ENCODE measurements around the gene BAG3.
"Not testable (repeated sequence)": the region's sequence is repeated elsewhere in the genome, so short reads cannot be mapped to it uniquely, and the experiment has no call there.

The BAG3 gene

GRCh38 chr10:119701861-119702260 is 50.7 kb downstream of the BAG3 start:
- Histone ChIP-seq H3K4me3 (ENCODE audit: low read length) (no peak overlapping the region), H3K9ac (ENCODE audit: low read depth, low read length) (no peak overlapping the region)
- 62% methylated on average over 7 of the region's 7 CpGs for WGBS

GRCh38 chr10:119702583-119702982 is 51.4 kb downstream of the BAG3 start:
- no peak overlapping the region for H3K27ac ChIP-seq (ENCODE audit: low read depth, low read length)
- H3K27me3 ChIP-seq (ENCODE audit: insufficient read depth, low read length): no peaks in the 10 kb centered on the region
- no peak overlapping the region for H3K9ac ChIP-seq (ENCODE audit: low read depth, low read length)
- no peaks in the 10 kb centered on the region for H3K36me3 ChIP-seq (ENCODE audit: insufficient read depth, low read length)
- peaks cover 7% of the 10 kb centered on the region for H3K4me1 ChIP-seq (ENCODE audit: insufficient read depth, low read length)
- H3K9me3 ChIP-seq (ENCODE audit: insufficient read depth, low read depth, low read length): peaks cover 10% of the 10 kb centered on the region; the same call in 1 of the 2 replicates
- H3K4me3 ChIP-seq (ENCODE audit: low read length): no peak overlapping the region
- 92% methylated on average over 2 of the region's 2 CpGs for WGBS

More at GRCh38 chr10:119701861-119702260, 50.7 kb downstream of the BAG3 start:
- H3K27ac ChIP-seq (ENCODE audit: low read depth, low read length): no peak overlapping the region
- H3K9me3 ChIP-seq (ENCODE audit: insufficient read depth, low read depth, low read length): 0 out of 2 replicates have a peak, but pooled peaks cover 3% of the 10 kb centered on the region
- no peaks in the 10 kb centered on the region for H3K27me3 ChIP-seq (ENCODE audit: insufficient read depth, low read length)
- peaks cover 7% of the 10 kb centered on the region for H3K4me1 ChIP-seq (ENCODE audit: insufficient read depth, low read length)
- H3K36me3 ChIP-seq (ENCODE audit: insufficient read depth, low read length): no peaks in the 10 kb centered on the region

- Histone ChIP-seq H3K36me3 (ENCODE audit: insufficient read depth, low read length) (no peaks in the 10 kb centered on the region), H3K9ac (ENCODE audit: low read depth, low read length) (no peak overlapping the region), H3K4me3 (ENCODE audit: low read length) (no peak overlapping the region), H3K27me3 (ENCODE audit: insufficient read depth, low read length) (no peaks in the 10 kb centered on the region), H3K9me3 (ENCODE audit: insufficient read depth, low read depth, low read length) (peaks cover 11% of the 10 kb centered on the region; the same call in 1 of the 2 replicates), H3K27ac (ENCODE audit: low read depth, low read length) (no peak overlapping the region), H3K4me1 (ENCODE audit: insufficient read depth, low read length) (peaks cover 7% of the 10 kb centered on the region)
- 97% methylated on average over 6 of the region's 9 CpGs for WGBS
These were observed 52.8 kb downstream of the BAG3 start for GRCh38 chr10:119703903-119704508.

- Histone ChIP-seq H3K27me3 (ENCODE audit: insufficient read depth, low read length) (no peaks in the 10 kb centered on the region), H3K9ac (ENCODE audit: low read depth, low read length) (no peak overlapping the region), H3K4me3 (ENCODE audit: low read length) (no peak overlapping the region), H3K27ac (ENCODE audit: low read depth, low read length) (no peak overlapping the region), H3K36me3 (ENCODE audit: insufficient read depth, low read length) (no peaks in the 10 kb centered on the region), H3K9me3 (ENCODE audit: insufficient read depth, low read depth, low read length) (peaks cover 11% of the 10 kb centered on the region; the same call in 1 of the 2 replicates), H3K4me1 (ENCODE audit: insufficient read depth, low read length) (peaks cover 7% of the 10 kb centered on the region)
- 89% methylated on average over 3 of the region's 3 CpGs for WGBS
These were observed 54.3 kb downstream of the BAG3 start for GRCh38 chr10:119705434-119705831.

- H3K9ac ChIP-seq (ENCODE audit: low read depth, low read length): no peak overlapping the region
These were observed 55.5 kb downstream of the BAG3 start for GRCh38 chr10:119706521-119707278.

GRCh38 chr10:119707331-119707730 is 56.2 kb downstream of the BAG3 start:
- not testable (repeated sequence) for H3K4me3 ChIP-seq (ENCODE audit: low read length); H3K27me3 ChIP-seq (ENCODE audit: insufficient read depth, low read length); H3K36me3 ChIP-seq (ENCODE audit: insufficient read depth, low read length); H3K4me1 ChIP-seq (ENCODE audit: insufficient read depth, low read length); H3K9ac ChIP-seq (ENCODE audit: low read depth, low read length)
- Histone ChIP-seq H3K27ac (ENCODE audit: low read depth, low read length) (peak overlapping the region; percentile 13; the same call in 1 of the 2 replicates), H3K9me3 (ENCODE audit: insufficient read depth, low read depth, low read length) (peaks cover 20% of the 10 kb centered on the region; the same call in 1 of the 2 replicates)
- 91% methylated on average over 4 of the region's 5 CpGs for WGBS

More at GRCh38 chr10:119706521-119707278, 55.5 kb downstream of the BAG3 start:
- 56% methylated on average over 7 of the region's 7 CpGs for WGBS
- peaks cover 6% of the 10 kb centered on the region for H3K4me1 ChIP-seq (ENCODE audit: insufficient read depth, low read length)
- H3K27ac ChIP-seq (ENCODE audit: low read depth, low read length): peak overlapping the region; percentile 13; the same call in 1 of the 2 replicates
- no peaks in the 10 kb centered on the region for H3K36me3 ChIP-seq (ENCODE audit: insufficient read depth, low read length)
- no peak overlapping the region for H3K4me3 ChIP-seq (ENCODE audit: low read length)
- no peaks in the 10 kb centered on the region for H3K27me3 ChIP-seq (ENCODE audit: insufficient read depth, low read length)
- H3K9me3 ChIP-seq (ENCODE audit: insufficient read depth, low read depth, low read length): peaks cover 20% of the 10 kb centered on the region; the same call in 1 of the 2 replicates

GRCh38 chr10:119710935-119711334 is 59.8 kb downstream of the BAG3 start:
- H3K9ac ChIP-seq (ENCODE audit: low read depth, low read length); H3K36me3 ChIP-seq (ENCODE audit: insufficient read depth, low read length); H3K27ac ChIP-seq (ENCODE audit: low read depth, low read length); H3K4me1 ChIP-seq (ENCODE audit: insufficient read depth, low read length); H3K27me3 ChIP-seq (ENCODE audit: insufficient read depth, low read length); H3K4me3 ChIP-seq (ENCODE audit: low read length): not testable (repeated sequence)
- H3K9me3 ChIP-seq (ENCODE audit: insufficient read depth, low read depth, low read length): peaks cover 20% of the 10 kb centered on the region; the same call in 1 of the 2 replicates
- 94% methylated on average over 1 of the region's 1 CpG for WGBS

- WGBS: 92% methylated on average over 7 of the region's 7 CpGs
- peaks cover 8% of the 10 kb centered on the region; the same call in 1 of the 2 replicates for H3K4me1 ChIP-seq (ENCODE audit: insufficient read depth, low read length)
- H3K9me3 ChIP-seq (ENCODE audit: insufficient read depth, low read depth, low read length): 0 out of 2 replicates have a peak, but pooled peaks cover 9% of the 10 kb centered on the region
These were observed 62.7 kb downstream of the BAG3 start for GRCh38 chr10:119713744-119714483.

GRCh38 chr10:119714484-119714816 is 63.3 kb downstream of the BAG3 start:
- H3K4me3 ChIP-seq (ENCODE audit: low read length): no peak overlapping the region
- H3K9me3 ChIP-seq (ENCODE audit: insufficient read depth, low read depth, low read length): 0 out of 2 replicates have a peak, but pooled peaks cover 9% of the 10 kb centered on the region
- H3K27ac ChIP-seq (ENCODE audit: low read depth, low read length): no peak overlapping the region
- H3K27me3 ChIP-seq (ENCODE audit: insufficient read depth, low read length): no peaks in the 10 kb centered on the region
- H3K9ac ChIP-seq (ENCODE audit: low read depth, low read length): no peak overlapping the region
- no CpG with 5 or more reads among the region's 2 CpGs for WGBS
- no peaks in the 10 kb centered on the region for H3K36me3 ChIP-seq (ENCODE audit: insufficient read depth, low read length)
- H3K4me1 ChIP-seq (ENCODE audit: insufficient read depth, low read length): peaks cover 8% of the 10 kb centered on the region; the same call in 1 of the 2 replicates

More at GRCh38 chr10:119713744-119714483, 62.7 kb downstream of the BAG3 start:
- H3K4me3 ChIP-seq (ENCODE audit: low read length): no peak overlapping the region
- no peak overlapping the region for H3K27ac ChIP-seq (ENCODE audit: low read depth, low read length)
- H3K36me3 ChIP-seq (ENCODE audit: insufficient read depth, low read length): no peaks in the 10 kb centered on the region
- H3K27me3 ChIP-seq (ENCODE audit: insufficient read depth, low read length): no peaks in the 10 kb centered on the region
- no peak overlapping the region for H3K9ac ChIP-seq (ENCODE audit: low read depth, low read length)

- no peaks in the 10 kb centered on the region for H3K27me3 ChIP-seq (ENCODE audit: insufficient read depth, low read length)
- no peaks in the 10 kb centered on the region for H3K36me3 ChIP-seq (ENCODE audit: insufficient read depth, low read length)
- H3K27ac ChIP-seq (ENCODE audit: low read depth, low read length): no peak overlapping the region
- WGBS: 85% methylated on average over 7 of the region's 8 CpGs
- peaks cover 8% of the 10 kb centered on the region; the same call in 1 of the 2 replicates for H3K4me1 ChIP-seq (ENCODE audit: insufficient read depth, low read length)
- H3K9me3 ChIP-seq (ENCODE audit: insufficient read depth, low read depth, low read length): peaks cover 14% of the 10 kb centered on the region
- no peak overlapping the region for H3K4me3 ChIP-seq (ENCODE audit: low read length)
- H3K9ac ChIP-seq (ENCODE audit: low read depth, low read length): no peak overlapping the region
These were observed 64.7 kb downstream of the BAG3 start for GRCh38 chr10:119715628-119716505.
